Vagina (tissue), 2 donors: Measurements from ENCODE around the gene AADAT.

ENCODE experiments used
- CTCF ChIP-seq, 3 experiments: fragments of 450-650 bp in 2 of 3; fragments of 200-600 bp in 1 of 3; sonication (generic) in 1 of 3; IDR thresholded peaks; one replicate each; pipeline ENCODE4 v1.5.1; 2017 to 2019; ENCODE audit warnings: antibody characterized with exemption in 3 of 3, mild to moderate bottlenecking in 2 of 3, moderate library complexity in 2 of 3
- POLR2A ChIP-seq, 2 donors: fragments of 450-650 bp; IDR thresholded peaks; one replicate each; pipeline ENCODE4 v1.6.1; 2017; ENCODE audit warnings: antibody characterized with exemption in 2 of 2, mild to moderate bottlenecking in 2 of 2, moderate library complexity in 2 of 2
- POLR2AphosphoS5 ChIP-seq, 2 donors: sonication (generic); formaldehyde crosslinking; IDR thresholded peaks; one replicate each; pipeline ENCODE4 v1.9.0; 2017; ENCODE audit warnings: antibody characterized with exemption in 2 of 2, mild to moderate bottlenecking in 2 of 2, low read depth in 1 of 2; ENCODE audit not compliant: insufficient read depth in 1 of 2

GRCh38 chr4:170017252-170017651 lies 72.5 kb downstream of the AADAT start:
- TF ChIP-seq CTCF (IDR thresholded peaks at IDR 0.05) (no peak), POLR2A (IDR thresholded peaks at IDR 0.05) (no peak), POLR2AphosphoS5 (IDR thresholded peaks at IDR 0.05; ENCODE audit: insufficient read depth in 1 of 2, low read depth in 1 of 2) (no peak)
